ENCODE data around the gene TMEM52. TPM values are rescaled to one million over a fixed set of nuclear protein-coding genes. Genes with fewer than 3 reads are reported as not detected.

TMEM52 gene
- total RNA-seq, 1 experiment from 2014 or later, result 9.6 TPM

DNA sequence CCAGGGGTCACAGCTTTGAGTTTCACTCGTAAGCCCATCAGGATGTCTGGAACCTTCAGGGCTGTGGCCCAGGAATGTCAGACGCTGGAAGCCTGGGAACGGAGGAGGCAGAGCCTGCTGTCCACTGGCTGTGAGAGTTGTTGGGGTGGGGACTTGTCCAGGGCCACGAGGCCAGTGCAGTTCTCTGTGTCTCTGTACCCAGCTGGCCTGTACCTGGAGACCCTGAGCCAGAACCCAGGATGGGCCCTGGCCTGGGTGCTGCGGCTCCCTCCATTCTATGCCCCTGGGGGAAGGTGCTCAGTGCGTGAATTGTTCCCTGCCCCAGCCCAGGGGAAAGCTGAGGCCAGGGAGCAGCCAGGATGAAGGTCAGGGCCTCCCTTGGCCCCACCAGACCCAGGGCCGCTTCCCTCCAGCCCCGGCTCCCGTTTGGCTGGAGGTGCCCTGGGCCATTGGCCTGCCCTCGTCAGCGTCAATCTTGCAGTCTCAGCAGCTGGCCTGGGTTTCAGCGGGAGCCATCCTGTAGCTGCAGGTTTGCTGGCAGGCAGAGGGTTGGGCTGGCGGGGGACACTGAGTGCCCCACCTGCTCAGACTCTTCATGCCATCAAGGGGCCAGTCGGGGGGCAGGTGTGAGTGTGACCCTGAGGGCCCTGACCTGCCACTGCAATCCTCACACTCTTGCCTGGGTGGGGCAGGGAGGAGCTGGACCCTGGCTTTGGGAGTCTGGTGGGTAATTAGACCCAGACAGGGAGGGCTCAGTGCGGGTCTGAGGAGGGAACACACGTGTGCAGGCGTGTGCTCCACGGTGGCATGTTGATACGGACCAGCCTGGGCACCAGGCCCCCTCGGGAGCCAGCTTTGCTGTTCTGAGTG is 4.7 kb downstream of the TMEM52 start:
- Histone ChIP-seq H4K8ac (replicated peaks; ENCODE audit: insufficient read length, low read depth, low read length) (no peak overlapping the region), H3K56ac (ENCODE audit: insufficient read length, low read depth, low read length) (no peak overlapping the region), H2BK5ac (ENCODE audit: insufficient read length, low read length) (no peak overlapping the region), H3K4me2 (ENCODE audit: insufficient read depth, insufficient read length, low read length) (no peak overlapping the region), H3K23ac (ENCODE audit: insufficient read length, low read depth, low read length) (no peak overlapping the region), H3K9me3 (ENCODE audit: control insufficient read depth, low read depth, low read length) (no peaks in the 10 kb centered on the region), H3K79me1 (ENCODE audit: insufficient read depth, low read depth, low read length, poor library complexity, severe bottlenecking) (no peaks in the 10 kb centered on the region), H3K14ac (ENCODE audit: insufficient read depth, low read length) (peak overlapping the region; percentile 23; the same call in 1 of the 2 replicates), H4K20me1 (ENCODE audit: control insufficient read depth, insufficient read depth, insufficient read length) (no peaks in the 10 kb centered on the region), H2BK20ac (ENCODE audit: low read depth, low read length, poor library complexity, severe bottlenecking) (no peak overlapping the region), H3K9ac (ENCODE audit: extremely low read depth, insufficient read length, low read length) (no peak overlapping the region), H2AFZ (ENCODE audit: low read length) (no peak overlapping the region), H3K4ac (ENCODE audit: low read depth, low read length) (no peak overlapping the region), H3K4me1 (ENCODE audit: insufficient read depth, low read length) (no peaks in the 10 kb centered on the region), H3K27ac (ENCODE audit: insufficient read length, low read depth, low read length) (no peak overlapping the region), H3T11ph (ENCODE audit: low read length) (no peak overlapping the region), H2AK5ac (ENCODE audit: insufficient read length, low read length) (no peak overlapping the region), H2BK120ac (ENCODE audit: low read depth, low read length, poor library complexity, severe bottlenecking) (no peak overlapping the region), H3K27me3 (ENCODE audit: insufficient read depth, low read length) (no peaks in the 10 kb centered on the region), H3K18ac (ENCODE audit: insufficient read length, low read depth, low read length) (no peak overlapping the region), H4K5ac (ENCODE audit: insufficient read length, low read depth, low read length) (no peak overlapping the region), H3K79me2 (ENCODE audit: insufficient read depth, low read length) (no peaks in the 10 kb centered on the region), H2BK12ac (ENCODE audit: insufficient read length, low read depth, low read length) (no peak overlapping the region), H3K23me2 (ENCODE audit: insufficient read length, low read depth, low read length, poor library complexity, severe bottlenecking) (peaks cover 3% of the 10 kb centered on the region), H4K91ac (ENCODE audit: insufficient read length, low read depth, low read length) (no peak overlapping the region), H2BK15ac (ENCODE audit: low read depth, low read length) (no peak overlapping the region)
- TF ChIP-seq, protein P1, sequence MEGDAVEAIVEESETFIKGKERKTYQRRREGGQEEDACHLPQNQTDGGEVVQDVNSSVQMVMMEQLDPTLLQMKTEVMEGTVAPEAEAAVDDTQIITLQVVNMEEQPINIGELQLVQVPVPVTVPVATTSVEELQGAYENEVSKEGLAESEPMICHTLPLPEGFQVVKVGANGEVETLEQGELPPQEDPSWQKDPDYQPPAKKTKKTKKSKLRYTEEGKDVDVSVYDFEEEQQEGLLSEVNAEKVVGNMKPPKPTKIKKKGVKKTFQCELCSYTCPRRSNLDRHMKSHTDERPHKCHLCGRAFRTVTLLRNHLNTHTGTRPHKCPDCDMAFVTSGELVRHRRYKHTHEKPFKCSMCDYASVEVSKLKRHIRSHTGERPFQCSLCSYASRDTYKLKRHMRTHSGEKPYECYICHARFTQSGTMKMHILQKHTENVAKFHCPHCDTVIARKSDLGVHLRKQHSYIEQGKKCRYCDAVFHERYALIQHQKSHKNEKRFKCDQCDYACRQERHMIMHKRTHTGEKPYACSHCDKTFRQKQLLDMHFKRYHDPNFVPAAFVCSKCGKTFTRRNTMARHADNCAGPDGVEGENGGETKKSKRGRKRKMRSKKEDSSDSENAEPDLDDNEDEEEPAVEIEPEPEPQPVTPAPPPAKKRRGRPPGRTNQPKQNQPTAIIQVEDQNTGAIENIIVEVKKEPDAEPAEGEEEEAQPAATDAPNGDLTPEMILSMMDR (conservative IDR thresholded peaks at IDR 0.05), result no peak
- H3K27ac Mint-ChIP-seq, result peak overlapping the region in 2 of 3 experiments; percentile 13 to 46; a peak in 2 of 7 replicates
- H3K27me3 Mint-ChIP-seq (ENCODE audit: low read depth), result peaks cover 2% of the 10 kb centered on the region
- H3K4me3 Mint-ChIP-seq, result peak overlapping the region in 1 of 2 experiments; percentile 7; a peak in 1 of 5 replicates
- H3K9me3 Mint-ChIP-seq, result no peaks in the 10 kb centered on the region
- H3K36me3 Mint-ChIP-seq (ENCODE audit: insufficient read depth in 1 of 3, low read depth in 3 of 3), result no peaks in the 10 kb centered on the region; a peak in 1 of 7 replicates
- H3K4me1 Mint-ChIP-seq, result peaks cover 13 to 36% of the 10 kb centered on the region in 2 experiments
- DNase-seq, result peak; percentile 30
- no CpG with 5 or more reads among the region's 20 CpGs for WGBS (ENCODE audit: extremely low coverage, insufficient read length, low lambda C conversion rate)

Measured in H9 (cell line).